Activated T-helper 2 cell treated with anti-CD3 and anti-CD28 coated beads, Interferon-gamma antibody, Interleukin-2, Interleukin-4, amounts not matched to agents 10 μg/mL and 5 μg/mL and 100 μg/mL, durations not matched to agents 14 hours and 24 hours and 36 hours (primary cell): ENCODE measurements around the gene ARIH2. TPM values are rescaled to one million over a fixed set of nuclear protein-coding genes. Genes with fewer than 3 reads are reported as not detected.
A peak's percentile ranks its signal among the peaks of the same experiment; 100 is the strongest.

Experiments used
- DNase-seq: peaks from one replicate; pipeline ENCODE4 v3.0.0; 2021; ENCODE audit warnings: low spot score
- H3K27ac Mint-ChIP-seq: one replicate; pipeline ENCODE4 v1.8.0; 2021; ENCODE audit warnings: mixed read lengths
- H3K27me3 Mint-ChIP-seq: one replicate; pipeline ENCODE4 v1.8.0; 2021; ENCODE audit warnings: low read depth, mixed read lengths
- H3K36me3 Mint-ChIP-seq: one replicate; pipeline ENCODE4 v1.8.0; 2021; ENCODE audit warnings: low read depth, mixed read lengths
- H3K4me1 Mint-ChIP-seq: one replicate; pipeline ENCODE4 v1.8.0; 2021; ENCODE audit warnings: low read depth, mixed read lengths
- H3K4me3 Mint-ChIP-seq: one replicate; pipeline ENCODE4 v1.8.0; 2021; ENCODE audit warnings: low read depth, mild to moderate bottlenecking, moderate library complexity, mixed read lengths
- H3K9me3 Mint-ChIP-seq: one replicate; pipeline ENCODE4 v1.8.0; 2021; ENCODE audit warnings: mixed read lengths
- intact Hi-C: fragments of 100-400 bp; cut with micrococcal nuclease; formaldehyde crosslinking; loops from one replicate; pipeline ENCODE4 v1.15.1; 2023
- total RNA-seq: library from RNA; stranded (reverse); gene quantifications from 2 replicates; pipeline ENCODE4 v1.2.3, GENCODE V29; 2022

Gene ARIH2
- total RNA-seq, 1 donor from 2014 or later = 156 TPM

- Mint-ChIP-seq H3K36me3 (peaks cover 58% of the 10 kb centered on the region), H3K9me3 (no peaks in the 10 kb centered on the region), H3K27me3 (no peaks in the 10 kb centered on the region), H3K4me3 (no peak overlapping the region), H3K27ac (peak overlapping the region; percentile 53), H3K4me1 (peaks cover 24% of the 10 kb centered on the region)
- intact Hi-C loops = no loop called here
- DNase-seq = no peak
Measured at GRCh38 chr3:48962340-48962739, 43.7 kb downstream of the ARIH2 start.

DNA sequence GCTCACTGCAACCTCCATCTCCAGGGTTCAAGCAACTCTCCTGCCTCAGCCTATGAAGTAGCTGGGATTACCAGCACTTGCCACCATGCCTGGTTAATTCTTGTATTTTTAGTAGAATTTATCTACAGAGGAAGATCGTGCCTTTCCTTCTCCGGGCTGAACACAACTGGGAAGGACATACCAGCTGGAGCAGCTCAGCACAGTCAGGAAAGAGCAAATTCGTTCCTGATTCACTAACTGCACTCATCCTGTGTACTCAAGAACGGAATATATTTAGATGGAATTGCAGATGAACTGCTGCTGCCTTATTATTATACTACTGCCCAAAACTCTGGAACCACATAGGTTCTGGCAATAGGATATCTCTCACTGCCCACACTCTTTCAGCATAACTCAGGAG lies 44.3 kb downstream of the ARIH2 start:
- H3K36me3 Mint-ChIP-seq = peaks cover 58% of the 10 kb centered on the region
- peaks cover 24% of the 10 kb centered on the region for H3K4me1 Mint-ChIP-seq
- no peak overlapping the region for H3K27ac Mint-ChIP-seq
- intact Hi-C loops = no loop called here
- no peak overlapping the region for H3K4me3 Mint-ChIP-seq
- H3K27me3 Mint-ChIP-seq = no peaks in the 10 kb centered on the region
- DNase-seq = no peak
- no peaks in the 10 kb centered on the region for H3K9me3 Mint-ChIP-seq

- intact Hi-C loops = no loop called here
- no peaks in the 10 kb centered on the region for H3K9me3 Mint-ChIP-seq
- peaks cover 24% of the 10 kb centered on the region for H3K4me1 Mint-ChIP-seq
- no peak overlapping the region for H3K27ac Mint-ChIP-seq
- H3K36me3 Mint-ChIP-seq = peaks cover 60% of the 10 kb centered on the region
- no peaks in the 10 kb centered on the region for H3K27me3 Mint-ChIP-seq
- DNase-seq = no peak
- H3K4me3 Mint-ChIP-seq = no peak overlapping the region
Measured at GRCh38 chr3:48963591-48963990, 44.9 kb downstream of the ARIH2 start.

DNA sequence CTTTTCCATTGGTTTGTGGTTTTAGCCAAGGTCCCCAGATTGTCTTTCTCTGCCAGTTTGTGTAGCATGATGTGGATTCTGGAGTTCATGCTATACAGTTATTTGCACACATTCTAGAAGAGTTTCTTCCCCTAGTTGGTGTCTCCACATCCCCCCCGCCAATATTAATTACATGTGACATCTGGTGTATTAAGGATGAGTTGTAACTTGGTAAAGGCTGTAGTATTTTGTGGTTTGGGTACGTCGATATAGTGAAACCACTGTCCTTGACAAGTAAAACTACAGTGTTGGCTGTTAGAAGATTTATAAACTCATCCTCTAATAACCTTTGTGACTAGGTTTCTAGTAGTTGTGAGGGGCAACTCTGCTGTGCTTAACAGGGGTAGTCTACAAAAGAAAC lies 47.7 kb downstream of the ARIH2 start:
- H3K9me3 Mint-ChIP-seq = no peaks in the 10 kb centered on the region
- peak overlapping the region; percentile 39 for H3K27ac Mint-ChIP-seq
- peaks cover 77% of the 10 kb centered on the region for H3K36me3 Mint-ChIP-seq
- H3K27me3 Mint-ChIP-seq = no peaks in the 10 kb centered on the region
- peaks cover 22% of the 10 kb centered on the region for H3K4me1 Mint-ChIP-seq
- H3K4me3 Mint-ChIP-seq = no peak overlapping the region
- no peak for DNase-seq
- intact Hi-C loops = no loop called here

DNA sequence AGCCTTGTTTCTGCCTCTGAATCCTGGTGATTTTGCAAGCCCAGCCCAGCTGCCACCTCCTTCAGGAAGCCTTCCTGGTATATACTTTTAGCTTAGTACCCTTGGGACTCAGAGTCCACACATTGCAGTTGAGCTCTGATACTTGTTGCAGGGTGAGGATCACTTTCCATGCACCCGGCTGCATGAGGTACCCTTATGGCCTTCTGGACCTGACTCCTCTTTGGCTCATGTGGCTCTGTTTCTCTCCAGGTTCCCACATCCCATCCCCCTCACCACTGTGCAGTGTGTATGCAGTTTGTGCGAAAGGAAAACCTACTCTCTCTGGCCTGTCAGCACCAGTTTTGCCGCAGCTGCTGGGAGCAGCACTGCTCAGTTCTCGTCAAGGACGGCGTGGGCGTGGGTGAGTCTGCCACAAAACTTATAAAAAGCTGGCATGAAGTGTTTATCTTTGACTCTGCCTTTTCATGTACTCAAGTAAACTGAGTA lies 48.3 kb downstream of the ARIH2 start:
- H3K27ac Mint-ChIP-seq = peak overlapping the region; percentile 71
- H3K4me1 Mint-ChIP-seq = peaks cover 19% of the 10 kb centered on the region
- peaks cover 79% of the 10 kb centered on the region for H3K36me3 Mint-ChIP-seq
- DNase-seq = no peak
- no peaks in the 10 kb centered on the region for H3K27me3 Mint-ChIP-seq
- H3K9me3 Mint-ChIP-seq = no peaks in the 10 kb centered on the region
- no peak overlapping the region for H3K4me3 Mint-ChIP-seq
- intact Hi-C loops = no loop called here

- Mint-ChIP-seq H3K4me3 (no peak overlapping the region), H3K27me3 (no peaks in the 10 kb centered on the region), H3K36me3 (peaks cover 88% of the 10 kb centered on the region), H3K9me3 (no peaks in the 10 kb centered on the region), H3K27ac (no peak overlapping the region), H3K4me1 (peaks cover 9% of the 10 kb centered on the region)
- DNase-seq = no peak
- intact Hi-C loops = no loop called here
Measured at GRCh38 chr3:48970586-48970985, 51.9 kb downstream of the ARIH2 start.

- Mint-ChIP-seq H3K27ac (no peak overlapping the region), H3K4me3 (no peak overlapping the region), H3K4me1 (no peaks in the 10 kb centered on the region), H3K27me3 (no peaks in the 10 kb centered on the region), H3K9me3 (no peaks in the 10 kb centered on the region), H3K36me3 (peaks cover 76% of the 10 kb centered on the region)
- DNase-seq = no peak
- intact Hi-C loops = no loop called here
Measured at GRCh38 chr3:48974076-48974864, 55.6 kb downstream of the ARIH2 start.

- H3K4me1 Mint-ChIP-seq = no peaks in the 10 kb centered on the region
- no peak for DNase-seq
- H3K9me3 Mint-ChIP-seq = no peaks in the 10 kb centered on the region
- no peak overlapping the region for H3K27ac Mint-ChIP-seq
- H3K27me3 Mint-ChIP-seq = no peaks in the 10 kb centered on the region
- H3K4me3 Mint-ChIP-seq = no peak overlapping the region
- peaks cover 79% of the 10 kb centered on the region for H3K36me3 Mint-ChIP-seq
- intact Hi-C loops = no loop called here
Measured at GRCh38 chr3:48979451-48979850, 60.8 kb downstream of the ARIH2 start.

DNA sequence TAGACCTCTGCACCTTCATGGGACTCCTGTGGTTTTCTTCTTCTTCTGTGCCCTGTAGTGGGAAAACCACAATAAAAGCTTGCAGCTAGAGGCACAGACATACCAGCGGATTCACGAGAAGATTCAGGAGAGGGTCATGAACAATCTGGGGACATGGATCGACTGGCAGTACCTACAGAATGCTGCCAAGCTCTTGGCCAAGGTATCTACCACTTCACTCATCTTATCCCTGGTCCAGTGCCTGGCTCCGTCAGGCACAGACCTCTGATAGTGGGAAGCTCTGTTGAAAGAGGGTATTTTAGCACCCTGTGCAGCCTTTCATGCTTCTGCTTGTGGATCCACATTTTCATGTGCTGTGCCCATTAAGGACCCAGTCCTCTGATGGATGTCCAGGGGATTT lies 61.7 kb downstream of the ARIH2 start:
- Mint-ChIP-seq H3K9me3 (no peaks in the 10 kb centered on the region), H3K27me3 (no peaks in the 10 kb centered on the region), H3K4me1 (no peaks in the 10 kb centered on the region), H3K36me3 (peaks cover 79% of the 10 kb centered on the region), H3K4me3 (no peak overlapping the region), H3K27ac (no peak overlapping the region)
- DNase-seq = no peak
- intact Hi-C loops = loop anchor here (10.0 kb wide), 1 partner anchor 185 kb away; the partner anchor contains the start of gene CCDC71

DNA sequence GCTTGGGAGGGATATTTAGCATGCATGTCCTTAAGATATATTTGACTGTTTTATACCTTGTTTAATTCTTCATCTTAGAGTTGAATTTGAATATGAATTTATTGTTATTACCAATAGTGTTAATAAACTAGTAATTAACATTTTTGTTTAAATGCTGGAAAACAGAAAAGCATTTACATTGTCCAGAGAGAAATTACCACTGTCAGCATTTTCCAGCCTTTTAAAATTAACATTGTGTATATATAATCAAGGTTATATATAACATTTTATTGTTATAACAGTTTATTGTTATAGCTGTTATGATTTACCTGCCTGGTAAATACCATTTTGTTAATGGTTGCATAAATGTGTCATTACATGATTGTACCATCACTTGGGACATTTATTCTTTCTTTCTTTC lies 63.4 kb downstream of the ARIH2 start:
- Mint-ChIP-seq H3K4me3 (no peak overlapping the region), H3K36me3 (peaks cover 71% of the 10 kb centered on the region), H3K4me1 (no peaks in the 10 kb centered on the region), H3K27me3 (no peaks in the 10 kb centered on the region), H3K9me3 (no peaks in the 10 kb centered on the region), H3K27ac (no peak overlapping the region)
- intact Hi-C loops = loop anchor here (10.0 kb wide), 1 partner anchor 183 kb away; the partner anchor contains the start of gene CCDC71
- no peak for DNase-seq

- Mint-ChIP-seq H3K9me3 (no peaks in the 10 kb centered on the region), H3K4me3 (no peak overlapping the region), H3K27ac (no peak overlapping the region), H3K27me3 (no peaks in the 10 kb centered on the region), H3K4me1 (peaks cover 1% of the 10 kb centered on the region), H3K36me3 (peaks cover 69% of the 10 kb centered on the region)
- intact Hi-C loops = loop anchor here (10.0 kb wide), 1 partner anchor 182 kb away; the partner anchor contains the start of gene CCDC71
- DNase-seq = no peak
Measured at GRCh38 chr3:48982686-48983085, 64.0 kb downstream of the ARIH2 start.

DNA sequence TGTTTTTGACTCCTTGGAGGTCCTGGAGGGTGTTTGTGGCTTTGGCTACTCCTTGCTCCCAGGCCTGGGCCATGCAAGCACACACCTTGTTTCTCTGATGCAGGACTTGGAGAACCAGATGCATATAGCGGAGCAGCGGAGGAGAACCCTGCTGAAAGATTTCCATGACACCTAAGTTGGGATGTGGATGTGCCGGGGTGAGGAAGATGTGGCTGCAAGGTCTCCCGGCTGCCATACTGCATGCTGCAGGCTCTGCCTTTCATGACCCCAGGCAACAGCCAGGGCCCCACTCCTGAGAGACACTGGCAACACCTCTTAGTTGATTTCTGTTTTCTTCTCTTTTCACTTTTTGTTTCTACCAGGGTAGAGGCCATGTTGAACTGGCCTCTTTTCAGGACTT lies 64.5 kb downstream of the ARIH2 start:
- Mint-ChIP-seq H3K27me3 (no peaks in the 10 kb centered on the region), H3K9me3 (no peaks in the 10 kb centered on the region), H3K4me3 (no peak overlapping the region), H3K27ac (no peak overlapping the region), H3K4me1 (peaks cover 4% of the 10 kb centered on the region), H3K36me3 (peaks cover 68% of the 10 kb centered on the region)
- intact Hi-C loops = loop anchor here (10.0 kb wide), 1 partner anchor 182 kb away; the partner anchor contains the start of gene CCDC71
- no peak for DNase-seq

- Mint-ChIP-seq H3K4me1 (peaks cover 12% of the 10 kb centered on the region), H3K27me3 (no peaks in the 10 kb centered on the region), H3K9me3 (no peaks in the 10 kb centered on the region), H3K36me3 (peaks cover 62% of the 10 kb centered on the region), H3K27ac (no peak overlapping the region), H3K4me3 (no peak overlapping the region)
- intact Hi-C loops = loop anchor here (5.0 to 10.0 kb wide), 2 partner anchors 67 to 180 kb away; partner anchors contain the start of genes ARIH2 and CCDC71
- no peak for DNase-seq
Measured at GRCh38 chr3:48984663-48985062, 66.0 kb downstream of the ARIH2 start.
